NT2/D1 (cell line): Measurements from ENCODE around the gene ENTREP1.

Source experiments
- SUZ12 ChIP-seq: IDR thresholded peaks from 2 replicates; pipeline ENCODE4 v1.6.1; 2011; ENCODE audit not compliant: insufficient read length, insufficient read depth; ENCODE audit errors: extremely low read depth
- YY1 ChIP-seq: IDR thresholded peaks from 2 replicates; pipeline ENCODE4 v1.6.1; 2011; ENCODE audit not compliant: insufficient read length, insufficient read depth
- ZNF274 ChIP-seq: IDR thresholded peaks from 2 replicates; pipeline ENCODE4 v1.6.1; 2011; ENCODE audit warnings: mild to moderate bottlenecking, low read depth, low read length

DNA sequence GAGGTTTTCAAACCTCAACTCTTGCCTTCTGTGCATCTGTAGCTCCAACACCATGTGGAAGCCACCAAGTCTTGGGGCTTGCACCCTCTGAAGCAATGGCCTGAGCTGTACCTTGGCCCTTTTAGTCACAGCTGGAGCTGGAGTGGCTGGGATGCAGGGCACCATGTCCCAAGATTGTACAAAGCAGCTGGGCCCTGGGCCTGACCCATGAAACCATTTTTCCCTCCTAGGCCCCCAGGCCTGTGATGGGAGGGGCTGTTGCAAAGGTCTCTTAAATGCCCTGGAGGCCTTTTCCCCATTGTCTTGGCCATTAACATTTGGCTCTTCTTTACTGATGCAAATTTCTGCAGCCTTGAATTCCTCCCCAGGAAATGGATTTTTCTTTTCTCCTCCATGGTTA lies 11.8 kb upstream of the ENTREP1 start:
- TF ChIP-seq SUZ12 (no peak), ZNF274 (no peak), YY1 (no peak)
